Hippocampal formation (tissue), 2 donors: ENCODE results near the gene SIRT6.
"Not testable (repeated sequence)": the region's sequence is repeated elsewhere in the genome, so short reads cannot be mapped to it uniquely, and the experiment has no call there.

Source experiments
- DNase-seq, 2 donors: peaks; one replicate each; lab custom pipeline; 2025; lab: John Stamatoyannopoulos, UW

Gene SIRT6

DNA sequence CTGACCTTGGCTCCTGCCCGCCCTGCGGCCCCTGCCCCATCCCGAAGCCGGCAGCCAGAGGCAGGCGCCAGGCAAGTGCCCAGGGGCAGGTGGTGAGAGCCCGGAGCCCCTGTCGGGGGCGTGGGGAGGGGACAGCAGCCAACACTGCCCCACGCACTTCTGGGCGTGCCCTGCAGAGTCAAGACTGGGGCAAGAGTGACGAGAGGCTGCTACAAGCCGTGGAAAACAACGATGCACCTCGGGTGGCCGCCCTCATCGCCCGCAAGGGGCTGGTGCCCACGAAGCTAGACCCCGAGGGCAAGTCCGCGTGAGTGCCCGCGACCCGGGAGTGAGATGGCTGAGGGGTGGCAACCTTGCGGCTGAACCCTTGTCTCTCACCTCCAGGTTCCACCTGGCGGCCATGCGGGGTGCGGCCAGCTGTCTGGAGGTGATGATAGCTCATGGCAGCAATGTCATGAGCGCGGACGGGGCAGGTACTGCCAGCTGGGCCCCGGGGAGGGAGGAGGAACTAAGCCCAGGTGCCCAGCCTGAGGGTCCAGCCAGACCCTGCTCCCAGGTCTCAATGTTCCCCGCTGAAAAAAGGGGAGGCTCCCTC lies 17.4 kb upstream of the SIRT6 start:
- DNase-seq: no peak

DNA sequence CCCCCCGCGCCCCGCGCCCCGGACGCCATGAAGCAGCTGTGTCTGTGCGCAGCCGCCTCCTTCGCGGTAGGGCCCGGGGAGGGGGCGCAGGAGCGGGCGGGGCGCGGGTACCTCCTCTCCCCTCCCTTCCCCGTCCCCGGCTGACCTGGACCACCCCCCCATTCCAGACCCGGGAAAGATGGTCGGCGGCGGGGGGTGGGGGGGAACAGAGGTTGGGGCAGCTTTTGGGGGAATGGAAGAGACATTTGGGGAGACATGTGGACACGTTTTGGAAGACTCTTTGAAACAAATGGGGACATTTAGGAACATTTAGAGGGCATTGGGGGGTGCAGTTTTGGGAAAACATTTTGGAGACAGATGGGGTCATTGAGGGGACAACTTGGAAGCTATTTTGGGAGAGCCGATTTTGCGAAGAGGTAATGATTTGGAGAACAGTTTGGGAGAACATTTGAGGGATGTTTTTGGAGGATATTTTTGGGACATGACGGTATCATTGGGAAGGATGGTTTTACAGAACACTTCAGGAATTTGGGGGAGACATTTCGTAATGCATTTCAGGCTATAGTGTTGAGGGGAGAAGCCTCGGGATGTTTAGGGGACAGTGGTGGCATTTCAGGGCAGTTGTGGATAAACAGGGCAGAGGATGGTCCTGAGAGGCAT lies 16.2 kb upstream of the SIRT6 start:
- no peak for DNase-seq

DNA sequence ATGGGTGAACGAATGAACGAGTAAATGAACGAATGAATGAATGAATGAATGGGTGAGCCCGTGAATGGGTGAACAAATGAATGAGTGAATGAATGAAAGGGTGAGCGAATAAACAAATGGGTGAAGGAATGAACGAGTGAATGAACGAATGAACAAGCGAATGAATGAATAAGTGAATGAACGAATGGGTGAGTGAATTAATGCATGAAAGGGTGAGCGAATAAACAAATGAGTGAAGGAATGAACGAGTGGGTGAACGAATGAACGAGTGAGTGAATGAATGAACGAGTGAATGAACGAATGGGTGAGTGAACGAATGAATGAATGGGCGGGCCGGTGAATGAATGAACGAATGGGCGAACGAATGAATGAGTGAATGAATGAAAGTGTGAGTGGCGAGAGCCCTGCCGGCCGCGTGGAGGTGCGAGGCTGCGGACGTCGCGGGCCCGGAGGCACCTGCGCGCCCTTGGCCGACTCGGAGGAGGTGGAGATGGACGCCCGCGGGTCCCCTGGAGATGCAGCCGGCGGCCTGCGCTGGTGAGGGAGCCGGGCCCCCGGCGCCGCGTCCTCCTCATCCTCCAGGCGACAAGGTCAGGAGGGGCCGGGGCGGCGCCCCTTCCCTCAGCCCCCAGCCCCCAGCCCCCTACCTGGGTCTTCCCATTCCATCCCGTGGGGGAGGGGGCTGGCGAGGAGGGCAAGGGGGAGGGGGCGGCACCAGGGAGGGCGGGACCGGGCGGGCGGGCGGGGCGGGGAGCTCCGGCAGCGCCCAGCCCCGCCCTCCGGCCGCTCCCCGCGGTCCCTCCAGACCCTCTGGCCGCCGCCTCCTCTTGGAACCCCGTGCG lies 15.5 kb upstream of the SIRT6 start:
- DNase-seq: no peak

DNA sequence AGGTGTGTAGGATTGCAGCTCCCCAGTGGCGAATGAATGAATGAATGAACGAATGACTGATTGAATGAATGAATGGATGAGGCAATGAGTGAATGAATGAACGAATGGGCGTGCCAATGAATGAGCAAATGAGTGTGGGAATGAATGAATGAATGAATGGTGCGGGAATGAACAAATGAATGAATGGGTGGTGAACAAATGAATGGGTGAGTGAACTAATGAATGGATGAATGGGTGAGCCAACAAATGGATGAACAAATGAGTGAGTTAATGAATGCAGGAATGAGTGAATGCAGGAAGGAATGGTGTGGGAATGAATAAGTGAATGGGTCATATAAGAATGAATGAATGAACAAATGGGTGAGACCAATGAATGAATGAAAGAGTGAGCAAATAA lies 14.9 kb upstream of the SIRT6 start:
- no peak for DNase-seq

DNA sequence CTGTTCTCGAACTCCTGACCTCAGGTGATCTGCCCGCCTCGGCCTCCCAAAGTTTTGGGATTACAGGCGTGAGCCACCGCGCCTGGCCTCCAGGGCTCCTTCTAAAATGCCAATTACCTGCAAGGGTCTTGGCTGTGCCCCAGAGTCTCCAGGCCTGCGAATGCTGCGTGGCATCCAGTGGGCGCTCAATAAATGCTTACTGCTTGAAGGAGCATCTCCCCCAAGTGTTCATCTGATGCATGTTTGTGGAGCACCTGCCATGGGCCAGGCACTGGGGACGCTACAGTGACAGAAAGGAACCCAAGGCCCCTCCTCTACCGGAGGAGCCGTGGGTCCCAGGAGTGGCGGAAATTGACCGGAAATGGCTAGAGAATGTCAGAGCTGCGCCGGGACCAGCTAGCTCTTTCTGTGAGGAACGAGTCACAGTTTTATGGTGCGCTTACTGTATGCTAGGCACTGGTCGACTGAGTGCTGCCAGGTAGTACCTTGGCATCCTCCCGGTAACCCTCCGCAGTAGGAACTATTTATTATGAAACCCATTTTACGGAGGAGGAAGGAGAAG lies 14.3 kb upstream of the SIRT6 start:
- DNase-seq: no peak

DNA sequence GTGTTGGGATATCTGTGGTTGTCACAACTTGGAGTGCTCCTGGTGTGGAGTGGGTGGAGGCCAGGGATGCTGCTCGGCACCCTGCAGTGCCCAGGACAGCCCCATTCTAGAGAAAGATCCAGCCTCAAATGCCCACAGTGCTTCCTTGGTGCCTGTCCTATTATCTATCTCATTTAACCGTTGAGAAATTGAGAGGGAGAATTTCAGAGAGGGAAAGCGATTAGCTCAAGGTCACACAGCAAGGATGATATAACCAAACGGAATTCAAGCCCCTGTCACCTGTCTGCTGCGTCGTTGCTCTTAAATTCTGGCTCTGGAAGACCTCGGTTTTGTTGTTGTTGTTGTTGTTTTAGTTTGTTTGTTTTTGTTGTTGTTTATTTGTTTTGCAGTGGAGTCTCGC lies 13.6 kb upstream of the SIRT6 start:
- no peak for DNase-seq

DNA sequence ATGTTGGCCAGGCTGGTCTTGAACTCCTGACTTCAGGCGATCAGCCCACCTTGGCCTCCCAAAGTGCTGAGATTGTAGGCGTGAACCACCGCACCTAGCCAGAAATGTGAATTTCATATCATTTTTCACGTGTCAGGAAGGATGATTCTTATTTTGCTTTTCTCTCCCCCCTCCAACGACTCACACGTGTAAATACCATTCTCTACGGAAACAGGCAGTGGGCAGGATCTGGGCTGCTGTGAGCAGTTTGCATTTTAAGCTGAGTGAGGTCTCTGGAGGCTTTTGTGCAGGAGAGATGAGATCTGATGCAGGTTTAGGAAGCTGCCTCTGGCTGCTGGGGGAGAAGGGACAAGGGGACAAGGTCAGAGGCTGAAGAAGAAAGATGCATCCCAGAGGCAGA lies 12.0 kb upstream of the SIRT6 start:
- no peak for DNase-seq

DNA sequence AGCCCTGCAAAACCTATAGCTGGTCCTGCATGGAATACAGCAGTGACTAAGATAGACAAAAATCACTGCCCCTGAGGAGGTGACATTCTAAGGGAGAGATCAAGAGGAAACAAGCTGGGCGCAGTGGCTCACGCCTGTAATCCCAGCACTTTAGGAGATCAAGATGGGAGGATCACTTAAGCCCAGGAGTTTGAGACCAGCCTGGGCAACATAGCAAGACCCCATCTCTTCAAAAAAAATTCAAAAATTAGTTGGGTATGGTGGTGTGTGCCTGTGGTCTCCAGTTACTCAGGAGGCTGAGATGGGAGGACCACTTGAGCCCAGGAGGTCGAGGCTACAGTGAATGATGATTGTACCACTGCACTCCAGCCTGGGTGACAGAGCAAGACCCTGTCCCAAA lies 10.2 kb upstream of the SIRT6 start:
- DNase-seq: not testable (repeated sequence)

DNA sequence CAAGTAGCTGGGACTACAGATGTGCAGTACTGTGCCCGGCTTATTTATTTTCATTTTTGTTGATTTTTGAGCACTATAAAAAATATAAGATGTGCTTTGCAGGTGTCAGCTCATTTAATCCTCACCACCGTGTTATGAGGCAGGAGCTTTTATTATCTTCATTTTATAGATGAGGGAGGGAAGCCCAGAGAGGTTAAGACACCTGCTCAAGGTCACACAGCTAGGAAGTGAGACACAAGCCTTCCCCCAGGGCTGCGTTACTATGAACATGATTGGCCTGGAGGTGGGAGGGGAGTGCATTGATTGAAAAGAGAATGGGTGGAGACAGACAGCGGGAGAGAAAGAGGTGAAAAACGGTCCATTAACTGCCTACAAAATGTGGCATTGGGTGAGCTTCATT lies 7.3 kb upstream of the SIRT6 start:
- no peak for DNase-seq

DNA sequence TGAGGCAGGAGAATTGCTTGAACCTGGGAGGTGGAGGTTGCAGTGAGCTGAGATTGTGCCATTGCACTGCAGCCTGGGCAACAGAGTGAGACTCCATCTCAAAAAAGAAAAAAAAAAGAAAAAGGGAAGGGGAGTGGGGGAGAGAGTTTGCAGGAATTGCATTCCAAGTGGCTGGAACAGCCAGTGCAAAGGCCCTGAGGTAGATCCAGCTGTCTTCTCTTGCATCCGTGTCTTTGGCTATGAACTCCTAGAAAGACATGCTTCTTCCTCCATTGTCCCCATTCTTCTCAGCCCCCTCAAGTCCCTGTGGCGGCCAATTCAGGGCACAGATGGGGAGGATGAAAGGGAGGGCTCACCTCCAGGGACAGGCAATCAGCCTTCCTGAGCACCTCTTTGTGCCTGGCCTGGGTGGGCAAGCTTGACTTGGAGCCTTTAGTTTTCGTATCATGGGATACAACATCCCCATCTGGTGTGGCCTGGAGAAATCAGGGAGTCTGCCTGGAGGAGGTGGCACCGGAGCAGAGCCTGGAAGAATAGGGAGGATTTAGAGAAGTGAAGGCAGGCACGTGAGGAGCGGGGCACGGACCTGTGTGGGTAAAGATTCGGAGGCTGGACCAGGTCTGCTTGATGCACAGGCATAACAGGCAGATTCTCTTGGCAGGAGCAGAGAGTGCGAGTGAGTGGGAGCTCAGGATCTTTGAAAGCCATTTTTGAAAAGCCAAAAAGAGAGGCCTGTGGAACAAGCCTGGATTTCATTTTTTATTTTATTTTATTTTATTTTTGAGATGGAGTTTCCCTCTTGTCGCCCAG lies 5.2 kb upstream of the SIRT6 start:
- no peak for DNase-seq

DNA sequence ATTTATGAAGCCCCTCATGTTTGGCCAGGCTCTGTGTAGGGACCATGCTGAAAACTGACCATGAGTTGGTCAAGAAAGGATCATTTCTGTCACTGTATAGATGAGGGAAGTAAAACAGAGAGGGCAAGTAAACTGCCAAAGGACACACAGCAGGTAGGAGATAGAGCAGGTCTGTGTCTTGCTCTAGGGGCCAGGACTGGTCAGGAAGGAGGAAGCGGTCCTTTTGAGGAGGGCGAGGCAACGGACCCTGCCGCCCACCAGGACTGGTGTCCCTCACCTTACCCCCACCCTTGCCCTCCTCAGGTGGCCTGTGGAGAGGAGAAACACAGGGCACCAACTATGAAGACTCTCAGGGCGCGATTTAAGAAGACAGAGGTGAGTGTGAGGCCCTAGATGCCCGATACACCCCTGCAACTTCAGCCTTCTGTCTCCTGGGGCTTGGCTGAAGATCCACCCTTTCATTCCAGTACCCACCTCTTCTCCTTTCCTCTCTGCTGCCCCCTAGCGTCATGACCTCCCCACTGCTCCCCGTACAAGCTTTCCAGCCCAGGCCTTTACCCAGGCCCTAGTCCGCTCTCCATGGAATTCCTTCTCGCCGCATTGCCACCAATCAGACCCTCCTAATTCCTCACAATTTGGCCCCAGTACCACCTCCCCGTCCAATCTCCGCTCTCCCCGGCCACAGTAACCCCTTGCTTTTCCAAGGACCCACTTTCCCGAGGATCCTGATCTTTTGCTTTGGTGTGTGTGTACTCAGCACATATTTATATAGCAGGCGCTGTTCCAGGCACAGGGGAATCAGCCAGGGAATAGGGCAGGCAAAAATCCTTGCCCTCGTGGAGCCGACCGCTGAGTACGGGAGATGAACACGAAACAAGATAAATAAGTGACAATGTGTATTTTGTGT lies 4.0 kb upstream of the SIRT6 start:
- DNase-seq: peak; percentile 4 to 42

DNA sequence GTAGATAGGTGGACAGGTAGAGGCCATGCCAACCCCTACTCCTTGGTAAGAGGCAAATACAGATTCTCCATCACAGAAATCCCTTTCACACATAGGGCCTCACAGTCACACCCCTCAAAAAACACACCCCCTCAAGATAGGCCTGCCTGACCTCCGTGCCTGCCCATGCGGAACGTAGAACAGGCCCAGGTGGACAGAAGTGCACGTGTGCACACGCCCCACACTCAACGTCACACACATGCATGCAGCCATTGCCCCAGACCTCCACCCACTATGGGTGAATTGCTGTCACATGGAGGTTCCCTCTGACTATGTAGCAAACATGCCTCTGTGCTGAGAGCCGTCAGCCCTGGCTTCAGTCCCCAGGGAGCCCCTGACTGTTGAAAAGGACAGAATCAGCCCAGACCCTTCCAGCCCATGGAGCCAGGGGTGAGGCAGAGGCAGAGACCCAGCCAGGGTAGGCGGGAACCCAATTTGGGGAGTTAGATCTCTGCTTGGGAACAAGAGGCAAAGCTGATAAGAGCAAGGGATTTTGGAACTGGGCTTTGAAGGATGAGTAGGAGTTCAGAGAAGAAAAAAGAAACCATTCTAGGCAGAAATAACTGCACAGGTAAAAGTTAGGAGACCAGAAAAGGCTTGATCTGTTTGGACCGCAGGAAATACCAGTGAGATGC lies 3.2 kb upstream of the SIRT6 start:
- DNase-seq: no peak

DNA sequence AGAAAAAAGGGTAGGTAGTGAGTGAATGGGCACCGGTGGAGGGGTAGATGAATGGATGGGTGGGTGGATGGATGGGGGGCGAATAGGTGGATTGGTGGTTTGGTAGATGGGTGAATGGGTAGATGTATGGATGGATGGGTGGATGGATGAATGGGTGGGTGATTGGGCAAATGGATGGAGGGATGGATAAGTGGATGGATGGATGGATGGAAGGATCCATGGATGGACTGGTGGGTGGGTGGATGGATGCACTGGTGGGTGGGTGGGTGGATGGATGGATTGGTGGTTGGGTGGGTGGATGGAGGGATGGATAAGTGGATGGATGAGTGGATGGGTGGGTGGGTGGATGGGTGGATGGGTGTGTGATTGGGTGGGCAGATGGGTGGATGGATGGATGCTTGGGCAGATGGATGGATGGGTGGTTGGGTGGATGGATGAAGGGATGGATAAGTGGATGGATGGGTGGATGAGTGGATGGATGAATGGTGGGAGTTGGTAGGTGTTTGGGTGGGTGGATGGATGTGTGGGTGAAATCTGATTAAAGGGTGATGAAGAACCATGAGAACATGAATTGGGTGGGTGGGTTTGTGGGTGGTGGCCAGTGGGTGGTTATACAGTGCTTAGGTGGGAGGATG lies 2.5 kb upstream of the SIRT6 start:
- no peak for DNase-seq

DNA sequence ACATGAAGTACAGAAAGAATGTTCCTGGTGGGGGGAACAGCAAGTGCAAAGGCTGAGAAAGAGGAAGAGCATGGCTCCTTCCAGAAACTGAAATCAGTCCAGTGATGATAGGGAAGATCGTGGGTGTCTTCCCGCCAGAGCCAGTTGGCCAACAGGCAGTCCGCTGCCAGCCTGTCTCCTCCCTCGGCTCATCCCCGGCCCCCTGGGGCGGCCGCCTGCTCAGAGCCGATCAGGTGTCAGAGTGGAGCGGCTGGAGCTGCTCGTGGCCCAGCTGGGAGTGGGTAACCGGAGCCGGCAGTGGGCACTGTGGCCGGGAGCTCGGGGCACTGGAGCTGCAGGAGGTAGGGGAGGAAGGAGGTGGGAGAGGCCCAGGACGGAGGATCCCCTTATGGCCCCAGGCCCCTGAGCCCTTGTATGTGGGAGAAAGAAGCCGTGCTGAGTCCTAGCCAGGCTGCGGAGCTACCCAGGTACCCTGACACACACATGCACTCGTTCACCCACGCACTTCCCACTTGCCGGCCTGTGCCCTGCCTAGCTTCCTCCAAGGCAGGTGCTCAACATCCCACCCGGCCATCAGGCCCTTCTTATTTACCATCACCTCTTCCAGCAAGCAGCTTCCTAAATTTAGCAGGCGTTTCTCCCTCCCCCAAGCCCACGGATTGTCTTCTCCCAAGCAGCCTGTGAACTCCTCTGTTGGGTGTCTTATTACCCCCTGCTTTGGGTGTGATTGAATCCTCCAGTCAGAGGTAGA lies 1.8 kb upstream of the SIRT6 start:
- DNase-seq: no peak

DNA sequence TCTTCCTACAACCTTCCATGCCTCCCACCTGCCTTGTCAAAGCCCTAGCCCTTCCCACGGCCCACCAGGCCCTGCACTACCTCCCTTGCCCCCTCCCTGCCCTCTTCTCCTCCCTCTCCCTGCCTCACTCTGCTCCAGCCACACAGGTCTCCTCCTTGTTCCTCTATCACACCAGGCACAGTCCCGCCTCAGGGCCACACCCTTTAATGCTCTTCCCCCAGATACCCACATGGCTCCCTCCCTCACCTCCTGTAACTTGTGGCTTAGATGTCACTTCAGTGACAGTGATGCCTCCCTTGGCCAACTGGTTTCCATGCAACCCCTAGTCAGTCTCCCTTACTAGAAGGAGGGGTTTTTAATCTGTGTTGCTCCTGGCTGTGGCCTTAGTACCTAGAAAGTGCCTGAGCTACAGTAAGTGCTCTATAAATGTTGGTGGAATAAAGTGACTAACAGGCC lies 1.3 kb downstream of the SIRT6 start:
- no peak for DNase-seq

DNA sequence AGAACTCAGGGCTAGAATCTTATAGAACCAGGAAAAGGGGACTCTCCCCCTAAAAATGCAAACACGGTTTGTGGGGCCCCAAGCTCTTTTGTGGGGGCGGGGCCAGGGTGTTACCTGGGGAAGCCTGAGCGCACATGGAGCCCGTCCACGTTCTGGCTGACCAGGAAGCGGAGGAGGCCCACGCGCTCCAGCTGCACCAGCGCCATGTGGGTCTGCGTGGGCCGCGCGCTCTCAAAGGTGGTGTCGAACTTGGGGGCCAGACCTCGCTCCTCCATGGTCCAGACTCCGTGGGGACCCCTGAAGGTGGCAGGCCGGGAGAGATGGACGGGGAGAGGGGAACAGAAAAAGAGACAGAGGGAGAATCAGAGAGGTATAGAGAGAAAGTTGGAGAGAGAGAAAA lies 3.4 kb downstream of the SIRT6 start:
- no peak for DNase-seq

DNA sequence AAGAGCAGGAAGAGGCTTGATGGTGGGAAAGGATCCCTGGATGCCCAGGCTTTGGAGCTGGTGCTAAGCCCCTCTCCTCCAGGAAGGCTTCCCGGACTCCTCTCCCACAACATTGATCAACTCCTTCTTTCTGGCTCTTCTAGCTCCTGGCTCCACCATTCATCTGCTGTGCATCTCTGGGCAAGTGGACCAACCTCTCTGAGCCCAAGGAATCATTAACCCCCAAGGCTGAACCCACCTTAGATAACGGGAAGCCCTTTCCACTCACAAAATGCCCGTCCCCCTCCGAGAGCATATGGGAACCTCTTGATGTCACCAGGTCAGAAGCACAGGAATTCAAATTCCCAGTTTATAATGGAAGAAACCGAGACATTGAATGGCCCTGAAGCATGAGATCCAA lies 5.2 kb downstream of the SIRT6 start:
- DNase-seq: no peak

DNA sequence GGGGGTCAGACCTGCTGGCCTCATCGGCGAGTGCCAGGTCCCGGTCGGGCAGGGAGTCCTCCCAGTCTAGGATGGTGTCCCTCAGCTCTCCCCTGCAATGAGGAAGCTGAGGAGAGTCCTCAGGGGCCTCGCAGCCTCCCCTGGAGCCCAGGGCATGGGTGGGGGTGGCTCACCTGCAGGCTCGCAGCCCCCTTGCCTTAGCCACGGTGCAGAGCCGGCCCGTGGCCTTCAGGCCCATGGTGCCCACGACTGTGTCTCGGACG lies 6.8 kb downstream of the SIRT6 start:
- no peak for DNase-seq

DNA sequence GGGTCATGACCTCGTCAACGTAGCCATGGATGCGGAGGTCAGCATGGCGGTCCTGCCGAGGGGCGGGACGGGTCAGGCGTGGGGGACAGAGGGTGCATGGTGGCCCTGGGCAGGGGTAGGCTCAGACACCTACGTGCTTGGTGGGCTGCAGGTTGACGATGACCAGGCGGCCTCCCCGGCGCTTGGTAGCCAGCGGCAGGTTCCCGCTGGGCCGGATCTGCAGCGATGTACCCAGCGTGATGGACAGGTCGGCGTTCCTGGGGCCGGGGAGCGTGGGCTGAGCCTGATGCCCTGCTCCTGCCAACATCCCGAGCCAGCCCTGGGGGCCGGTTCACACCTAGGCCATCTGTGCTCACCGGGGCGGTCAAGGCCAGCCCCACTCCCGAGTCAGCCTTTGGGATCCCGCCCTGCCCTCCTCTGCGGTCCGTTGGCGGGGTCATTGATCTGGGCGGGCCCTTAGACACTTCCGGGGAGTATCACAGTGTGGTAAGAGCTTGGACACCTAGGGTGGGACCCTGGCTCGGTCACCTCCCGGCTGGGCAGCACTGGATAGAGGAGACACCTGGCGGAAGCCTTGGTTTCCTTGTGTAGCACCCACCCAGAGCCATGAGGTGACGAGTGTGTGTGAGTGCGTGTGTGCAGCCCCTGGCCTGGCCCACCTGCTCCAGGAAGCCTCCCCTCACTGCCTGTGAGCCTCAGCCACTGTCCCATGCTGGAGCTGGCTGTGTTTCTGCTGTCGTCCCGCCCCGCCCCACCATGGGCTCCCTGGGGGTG lies 7.3 kb downstream of the SIRT6 start:
- no peak for DNase-seq
